Stimulated activated CD4-positive, alpha-beta T cell treated with anti-CD3 and anti-CD28 coated beads, TNF-alpha, amount 100 ng/mL, for 48 hours (primary cell): ENCODE measurements around the gene DCUN1D3.
A peak's percentile ranks its signal among the peaks of the same experiment; 100 is the strongest.
"Not testable (repeated sequence)": the region's sequence is repeated elsewhere in the genome, so short reads cannot be mapped to it uniquely, and the experiment has no call there.

Experiments
- DNase-seq, 3 donors: peaks; one replicate each; pipeline ENCODE4 v3.0.0-alpha.2; 2020; ENCODE audit warnings: low read depth in 3 of 3

The DCUN1D3 gene, protein sequence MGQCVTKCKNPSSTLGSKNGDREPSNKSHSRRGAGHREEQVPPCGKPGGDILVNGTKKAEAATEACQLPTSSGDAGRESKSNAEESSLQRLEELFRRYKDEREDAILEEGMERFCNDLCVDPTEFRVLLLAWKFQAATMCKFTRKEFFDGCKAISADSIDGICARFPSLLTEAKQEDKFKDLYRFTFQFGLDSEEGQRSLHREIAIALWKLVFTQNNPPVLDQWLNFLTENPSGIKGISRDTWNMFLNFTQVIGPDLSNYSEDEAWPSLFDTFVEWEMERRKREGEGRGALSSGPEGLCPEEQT

DNA sequence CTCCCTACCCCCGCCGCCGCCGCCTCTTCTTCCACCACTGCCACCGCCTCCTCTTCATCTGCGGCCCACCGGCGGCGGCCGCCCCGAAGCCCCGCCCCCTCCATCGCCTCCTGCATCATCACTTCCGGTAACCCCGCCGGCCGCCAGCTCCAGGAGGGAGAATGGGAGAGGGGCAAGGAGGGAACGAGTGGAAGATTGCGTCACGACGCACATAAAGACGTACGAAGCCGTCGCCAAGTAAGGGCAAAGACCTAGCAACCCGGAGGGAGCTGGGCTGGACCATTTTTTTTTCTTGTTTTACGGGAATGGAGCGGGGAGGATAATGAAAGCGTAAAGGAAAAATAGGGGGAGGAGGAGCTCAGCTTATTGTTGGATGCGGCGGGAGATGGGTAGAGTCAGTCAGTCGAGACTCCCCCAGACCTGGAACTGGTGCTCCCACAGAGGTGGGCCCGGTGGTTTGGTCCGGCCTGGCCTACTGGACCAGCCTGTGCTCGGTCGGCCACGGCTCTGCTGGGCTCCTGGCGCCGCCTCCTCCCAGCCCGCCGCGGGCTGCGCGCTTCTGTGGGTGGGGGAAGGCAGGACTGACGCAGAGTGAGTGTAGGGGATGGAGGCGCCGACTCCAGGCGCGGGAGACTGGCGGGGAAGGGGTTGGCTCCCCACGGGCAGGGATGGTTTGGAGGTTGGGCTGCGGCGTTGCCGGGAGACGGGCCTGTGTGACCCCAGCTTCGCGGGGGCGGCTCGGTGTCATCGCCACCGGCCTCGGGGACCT is at the start of gene DCUN1D3, which contains the start of gene LYRM1:
TSS of gene DCUN1D3 (minus strand) at position 60 of the 769 bp plus-strand sequence. CDS start 37,820 bp downstream, outside the sequence.
TSS of gene LYRM1 (plus strand) at position 473 of the 769 bp plus-strand sequence. CDS start 14,785 bp downstream, outside the sequence.
- DNase-seq, result peak; percentile 89

DNA sequence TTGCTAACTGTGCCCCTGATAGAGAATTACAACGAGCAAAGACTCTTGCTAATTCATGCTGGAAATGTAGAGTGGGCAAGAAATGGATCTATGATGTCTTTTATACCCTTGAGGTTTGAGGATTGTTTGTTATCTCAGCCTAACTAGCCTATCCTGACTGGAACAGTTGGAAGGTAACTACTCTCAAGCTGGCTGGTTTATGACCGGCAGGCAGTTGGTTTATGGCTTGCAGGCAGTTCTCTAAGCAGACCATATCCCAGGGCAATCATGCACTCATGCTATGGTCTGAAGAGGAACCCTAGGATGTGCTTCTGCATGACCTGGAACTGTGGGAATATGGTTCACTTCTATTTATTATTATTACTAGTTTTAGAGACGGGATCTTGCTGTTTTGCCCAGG is 49.5 kb upstream of the DCUN1D3 start:
- DNase-seq, result no peak

DNA sequence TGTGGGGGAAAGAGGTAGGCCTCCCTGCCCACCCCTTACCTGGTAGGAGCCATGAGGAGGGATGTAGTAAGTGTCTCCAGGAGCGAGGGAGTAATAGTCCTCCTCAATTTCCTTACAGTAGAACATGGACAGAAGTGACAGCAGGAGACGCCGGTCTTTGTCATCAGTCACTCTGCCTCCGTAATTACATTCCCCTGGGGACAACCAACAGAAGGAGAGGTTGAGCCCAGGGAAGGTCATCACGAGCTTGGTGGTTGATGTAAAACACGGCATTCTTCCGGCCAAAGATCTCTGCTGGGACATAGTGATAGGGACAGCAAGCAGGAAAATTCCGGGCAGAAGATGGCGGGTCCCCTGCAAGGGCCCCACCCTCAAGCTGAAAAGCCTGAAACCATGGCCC is 48.3 kb upstream of the DCUN1D3 start:
- no peak for DNase-seq

DNA sequence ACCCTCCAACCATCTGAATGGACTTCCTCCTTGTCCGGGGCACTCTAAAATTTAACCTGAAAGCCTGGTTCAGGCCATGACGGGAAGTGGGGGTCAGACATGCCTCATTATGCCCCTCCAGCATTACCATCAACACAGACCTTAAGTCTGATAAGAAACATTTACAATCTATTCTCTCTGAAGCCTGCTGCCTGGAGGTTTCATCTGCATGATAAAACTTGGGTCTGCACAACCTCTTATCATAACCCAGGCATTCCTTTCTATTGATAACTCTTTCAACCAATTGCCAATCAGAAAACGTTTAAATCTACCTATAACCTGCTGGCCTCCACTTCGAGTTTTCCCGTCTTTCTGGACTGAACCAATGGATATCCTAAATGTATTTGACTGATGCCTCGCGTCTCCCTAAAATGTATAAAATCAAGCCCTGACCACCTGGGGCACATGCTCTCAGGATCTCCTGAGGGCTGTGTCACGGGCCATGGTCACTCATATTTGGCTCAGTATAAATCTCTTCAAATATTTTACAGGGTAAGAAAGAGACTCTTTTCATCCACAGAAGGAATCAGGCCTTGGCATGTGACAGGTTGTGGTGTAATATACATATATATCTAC is 46.0 kb upstream of the DCUN1D3 start:
- no peak for DNase-seq

DNA sequence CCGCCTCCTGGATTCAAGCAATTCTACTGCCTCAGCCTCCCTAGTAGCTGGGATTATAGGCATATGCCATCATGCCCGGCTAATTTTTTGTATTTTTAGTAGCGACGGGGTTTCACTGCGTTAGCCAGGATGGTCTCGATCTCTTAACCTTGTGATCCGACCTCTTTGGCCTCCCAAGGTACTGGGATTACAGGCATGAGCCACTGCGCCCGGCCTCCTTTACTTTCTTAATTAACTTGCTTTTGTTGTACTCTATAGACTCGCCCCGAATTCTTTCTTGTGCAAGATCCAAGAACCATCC is 45.4 kb upstream of the DCUN1D3 start:
- DNase-seq, result not testable (repeated sequence)

DNA sequence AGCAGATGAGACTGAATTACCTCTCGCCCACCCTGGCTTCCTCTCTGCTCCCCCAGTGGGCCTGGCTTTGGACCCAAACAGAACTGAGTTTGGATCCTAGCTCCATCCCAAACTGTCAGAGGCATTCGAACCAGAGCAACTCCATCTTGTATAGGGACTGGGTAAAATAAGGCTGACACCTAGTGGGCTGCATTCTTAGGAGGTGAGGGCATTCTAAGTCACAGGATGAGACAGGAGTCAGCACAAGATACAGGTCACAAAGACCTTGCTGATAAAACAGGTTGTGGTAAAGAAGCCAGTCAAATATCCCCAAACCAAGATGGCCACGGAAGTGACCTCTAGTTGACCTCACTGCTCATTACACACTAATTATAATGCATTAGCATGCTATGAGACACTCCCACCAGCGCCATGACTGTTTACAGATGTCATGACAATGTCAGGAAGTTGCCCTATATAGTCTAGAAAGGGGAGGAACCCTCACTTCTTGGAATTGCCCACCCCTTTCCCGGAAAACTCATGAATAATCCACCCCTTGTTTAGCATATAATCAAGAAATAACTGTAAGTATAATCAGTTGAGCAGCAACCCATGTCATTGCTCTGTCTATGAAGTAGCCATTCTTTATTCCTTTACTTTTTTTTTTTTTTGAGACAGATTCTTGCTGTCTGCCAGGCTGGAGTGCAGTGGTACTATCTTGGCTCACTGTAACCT is 44.9 kb upstream of the DCUN1D3 start:
- peak; percentile 40 to 68 (median 44) for DNase-seq

DNA sequence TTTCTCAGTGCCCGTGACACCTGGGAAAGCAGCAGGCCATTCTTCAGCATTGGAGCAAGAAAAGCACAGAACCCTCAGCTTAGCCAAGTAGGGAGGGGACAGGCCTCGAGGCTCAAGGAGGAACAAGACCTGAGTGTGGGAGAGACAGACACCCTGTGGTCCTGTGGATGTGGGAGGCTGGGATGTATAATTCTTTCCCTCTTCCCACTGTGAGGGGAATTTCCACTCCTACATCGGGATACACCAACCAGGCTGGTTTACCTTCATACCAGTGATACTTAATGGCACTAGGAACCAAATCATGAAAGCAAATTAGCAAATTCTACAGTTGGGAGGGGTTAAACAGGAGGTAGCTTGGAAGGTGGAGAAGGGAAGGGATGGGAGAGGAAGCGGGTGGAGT is 42.1 kb upstream of the DCUN1D3 start:
- DNase-seq, result no peak

DNA sequence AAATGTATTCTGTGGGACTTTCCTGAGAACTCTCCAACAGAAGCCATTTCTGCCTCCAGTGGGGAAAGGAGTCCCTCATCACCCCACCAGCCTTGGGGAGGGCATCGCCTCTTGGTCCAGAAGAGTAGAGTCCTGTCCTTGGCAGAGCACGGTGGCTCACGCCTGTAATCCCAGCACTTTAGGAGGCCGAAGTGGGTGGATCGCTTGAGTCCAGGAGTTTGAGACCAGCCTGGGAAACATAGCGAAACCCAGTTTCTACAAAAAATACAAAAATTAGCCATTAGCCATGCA is 41.4 kb upstream of the DCUN1D3 start:
- DNase-seq, result no peak

DNA sequence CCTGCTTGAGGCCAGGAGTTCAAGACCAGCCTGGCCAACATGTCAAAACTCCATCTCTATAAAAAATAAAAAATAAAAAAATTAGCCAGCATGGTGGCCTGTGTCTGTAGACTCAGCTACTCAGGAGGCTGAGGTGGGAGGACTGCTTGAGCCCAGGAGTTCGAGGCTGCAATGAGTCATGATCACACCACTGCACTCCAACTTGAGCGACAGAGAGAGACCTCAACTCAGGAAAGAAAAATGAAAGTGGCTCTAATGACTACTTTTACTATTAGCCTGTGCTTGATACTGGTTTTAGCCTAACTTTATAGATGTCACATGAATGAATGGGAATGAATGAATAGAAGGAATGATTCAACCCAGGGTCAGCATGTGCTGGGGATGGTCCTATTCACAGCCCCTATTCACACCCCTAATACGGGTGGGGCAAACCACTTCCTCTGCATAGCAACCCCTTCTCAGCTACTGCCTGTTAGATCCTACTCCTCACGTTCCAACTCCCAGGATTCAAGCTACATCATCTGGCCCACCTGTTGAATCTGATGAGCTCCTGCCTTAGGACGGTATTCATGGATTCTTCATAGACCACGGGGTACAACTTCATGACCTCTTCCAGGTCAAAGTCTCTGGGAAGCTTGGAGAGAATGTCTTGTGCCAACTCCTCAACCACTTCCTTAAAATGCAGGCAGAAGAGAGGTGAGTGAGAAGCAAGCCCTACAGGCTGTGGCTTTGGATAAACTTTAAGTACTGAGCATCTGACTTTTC is 40.9 kb upstream of the DCUN1D3 start:
- no peak for DNase-seq

DNA sequence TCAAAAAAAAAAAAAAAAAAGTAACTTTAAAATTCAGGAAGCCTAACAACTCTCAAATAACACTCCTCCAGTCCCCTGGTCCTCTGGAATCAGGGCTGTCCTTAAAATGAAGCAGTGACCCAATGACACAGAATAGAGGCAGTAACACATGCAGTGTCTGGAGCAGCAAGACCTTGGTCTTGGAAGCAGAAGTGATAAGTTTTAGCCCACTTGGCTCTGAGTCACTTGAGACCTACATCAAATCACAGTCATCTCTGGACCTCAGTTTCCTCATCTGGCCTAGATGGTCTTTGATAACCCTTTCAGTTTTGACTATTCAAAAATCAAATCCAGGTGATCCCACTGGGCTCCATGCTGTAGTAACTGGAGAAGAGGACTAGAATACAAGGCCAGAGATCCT is 39.5 kb upstream of the DCUN1D3 start:
- no peak for DNase-seq

DNA sequence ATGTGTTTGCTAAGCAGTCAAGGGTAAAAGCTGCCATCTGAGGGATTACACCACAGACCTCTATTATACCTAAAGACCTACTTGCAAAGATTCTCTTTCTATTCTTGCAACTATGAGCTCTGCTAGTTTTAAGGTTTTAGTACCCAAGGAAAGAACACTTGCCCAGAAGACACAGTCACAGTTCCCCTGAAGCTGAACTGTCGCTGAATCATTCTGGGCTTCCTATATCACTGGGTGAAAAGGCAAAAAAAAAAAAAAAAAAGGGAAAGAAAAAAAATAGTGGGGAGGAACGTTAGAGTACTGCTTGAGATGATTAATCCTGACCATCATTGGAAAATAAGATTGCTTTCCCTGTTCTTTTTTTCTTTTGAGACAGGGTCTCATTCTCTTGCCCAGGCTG is 38.3 kb upstream of the DCUN1D3 start:
- DNase-seq, result no peak

DNA sequence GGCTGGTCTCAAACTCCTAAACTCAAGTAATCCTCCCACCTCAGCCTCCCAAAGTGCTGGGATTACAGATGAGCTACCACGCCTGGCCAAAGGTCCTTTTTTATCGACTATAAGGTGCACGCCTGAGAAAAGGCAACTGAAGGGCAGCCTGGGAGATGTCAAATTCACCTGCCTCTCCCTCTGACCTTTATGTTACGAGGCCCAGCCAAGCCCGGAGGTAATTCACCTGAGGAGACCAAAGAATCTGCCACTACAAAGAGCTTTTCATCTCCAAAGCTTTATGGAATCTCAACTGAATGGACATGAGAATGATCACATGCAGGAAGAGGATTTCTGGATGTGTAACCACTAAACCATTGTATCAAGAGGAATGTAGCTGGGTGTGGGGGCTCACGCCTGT is 37.6 kb upstream of the DCUN1D3 start:
- no peak for DNase-seq

DNA sequence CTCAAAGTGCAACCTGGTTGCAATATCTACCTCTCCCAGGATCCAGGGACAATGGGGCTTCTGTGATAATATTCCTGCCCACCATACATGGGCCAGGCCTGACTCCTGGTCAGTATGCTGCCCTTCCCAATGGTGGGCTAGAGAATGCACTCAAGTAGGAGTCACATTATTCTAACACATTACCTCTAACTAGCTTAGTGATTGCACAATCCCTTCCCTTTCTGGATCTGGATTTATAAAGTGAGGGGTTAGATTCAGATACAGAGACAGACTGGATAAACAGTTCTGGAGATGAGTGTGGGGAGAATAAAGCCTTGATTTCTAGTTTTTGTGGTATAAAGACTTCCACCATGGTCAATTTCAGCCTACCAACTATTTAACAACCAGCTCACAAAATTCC is 33.4 kb upstream of the DCUN1D3 start:
- DNase-seq, result no peak

DNA sequence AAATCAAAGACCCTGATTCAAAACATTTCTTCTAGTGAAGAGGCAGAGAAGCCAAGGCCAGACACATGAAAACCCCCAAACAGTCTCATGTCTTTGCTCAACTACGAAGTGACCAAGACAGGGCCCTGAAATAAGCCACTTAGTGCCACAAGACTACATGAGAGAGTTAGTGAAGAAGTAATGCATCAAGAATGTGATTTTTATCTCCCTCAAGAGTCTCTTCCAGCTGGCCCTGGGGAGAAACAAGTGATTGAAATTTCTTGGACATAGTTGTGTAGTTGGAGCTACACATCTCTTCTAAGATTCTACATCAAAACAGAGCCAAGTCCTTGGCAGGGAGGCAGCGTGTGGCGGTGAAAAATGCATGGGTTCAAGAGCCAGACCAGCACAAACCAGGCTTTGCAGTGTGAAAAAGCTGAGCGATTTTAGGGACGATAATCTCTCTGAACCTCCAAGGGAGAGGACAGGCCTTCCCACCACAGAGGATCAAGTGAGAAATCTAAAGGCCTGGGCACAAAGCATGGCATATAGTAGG is 31.0 kb upstream of the DCUN1D3 start:
- DNase-seq, result no peak

DNA sequence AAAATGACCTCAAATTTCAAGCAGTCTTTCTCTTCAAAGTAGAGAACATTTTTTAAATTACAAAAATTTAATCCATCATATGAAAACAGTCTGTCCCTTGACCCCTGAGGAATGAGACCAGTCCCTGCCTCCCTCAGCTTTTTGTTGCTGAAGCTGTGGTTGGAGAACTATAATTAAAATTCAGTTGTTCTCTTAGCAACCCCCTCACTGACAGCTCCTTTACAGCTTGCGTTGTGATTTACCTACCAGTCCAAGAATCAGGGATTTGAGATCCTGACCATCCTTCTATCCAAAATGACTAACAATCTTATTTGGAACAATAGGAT is 30.2 kb upstream of the DCUN1D3 start:
- DNase-seq, result no peak

DNA sequence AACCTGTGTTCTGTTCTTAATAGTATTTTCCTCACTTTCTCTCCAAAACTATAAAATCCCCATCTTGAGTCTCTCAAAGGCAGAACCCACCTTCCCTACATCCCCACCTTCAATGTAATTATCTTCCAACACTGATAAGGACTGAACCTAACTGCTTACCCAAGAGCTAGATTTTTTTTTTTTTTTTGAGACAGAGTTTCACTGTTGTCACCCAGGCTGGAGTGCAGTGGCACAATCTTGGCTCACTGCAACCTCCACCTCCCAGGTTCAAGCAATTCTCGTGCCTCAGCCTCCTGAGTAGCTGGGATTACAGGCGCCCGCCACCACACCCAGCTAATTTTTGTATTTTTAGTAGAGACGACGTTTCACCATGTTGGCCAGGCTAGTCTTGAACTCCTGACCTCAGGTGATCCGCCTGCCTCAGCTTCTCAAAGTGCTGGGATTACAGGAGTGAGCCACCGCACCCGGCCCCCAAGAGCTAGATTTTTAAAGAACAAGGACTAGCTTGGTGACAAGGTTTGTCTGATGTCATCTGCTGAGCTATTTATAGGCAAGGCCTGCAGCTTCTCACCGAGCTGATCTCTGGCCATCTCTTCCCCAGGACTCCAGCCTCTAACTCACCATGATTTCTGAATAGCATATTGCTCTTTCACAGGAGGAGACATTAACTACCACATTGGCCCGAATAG is 29.7 kb upstream of the DCUN1D3 start:
- DNase-seq, result not testable (repeated sequence)

DNA sequence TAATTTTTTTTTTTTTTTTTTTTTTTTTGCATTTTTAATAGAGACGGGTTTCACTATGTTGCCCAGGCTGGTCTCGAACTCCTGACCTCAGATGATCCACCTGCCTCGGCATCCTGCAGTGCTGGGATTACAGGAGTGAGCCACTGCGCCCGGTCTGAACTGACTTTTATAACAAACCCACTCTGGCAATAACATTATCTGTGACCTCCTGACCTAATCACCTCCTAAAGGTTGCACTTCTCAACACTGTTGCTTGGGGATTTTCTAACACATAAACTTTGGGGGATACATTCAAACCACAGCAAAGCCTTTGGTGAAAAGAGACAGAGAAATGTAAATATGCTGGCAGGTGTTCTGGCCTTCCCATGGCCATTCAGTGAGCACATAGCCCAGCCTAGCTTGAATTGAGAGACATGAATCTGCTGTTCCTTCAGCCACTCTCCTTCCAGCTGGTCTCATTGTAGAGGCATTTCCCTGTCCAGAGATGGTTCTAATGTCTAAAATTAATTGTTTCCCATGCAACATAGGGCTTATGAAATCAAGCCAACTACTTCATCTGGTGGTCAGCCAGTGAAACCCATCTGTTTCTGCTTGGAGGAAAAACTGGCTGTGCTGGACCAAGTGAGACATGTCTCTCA is 28.7 kb upstream of the DCUN1D3 start:
- DNase-seq, result no peak

DNA sequence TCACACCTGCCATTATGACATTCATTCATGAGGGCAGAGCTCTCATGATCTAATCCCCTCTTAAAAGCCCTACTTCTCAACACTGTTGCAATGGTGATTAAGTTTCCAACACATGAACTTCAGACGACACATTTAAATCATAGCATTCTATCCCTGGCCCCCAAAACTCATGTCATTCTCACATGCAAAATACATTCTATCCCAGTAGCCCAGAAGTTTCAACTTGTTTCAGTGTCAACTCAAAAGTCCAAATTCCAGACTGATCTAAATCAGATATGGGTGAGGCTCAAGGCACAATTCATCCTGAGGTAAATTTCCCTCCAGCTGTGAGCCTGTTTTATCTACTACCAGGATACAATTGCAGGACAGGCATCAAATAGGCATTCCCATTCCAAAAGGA is 25.6 kb upstream of the DCUN1D3 start:
- DNase-seq, result no peak

DNA sequence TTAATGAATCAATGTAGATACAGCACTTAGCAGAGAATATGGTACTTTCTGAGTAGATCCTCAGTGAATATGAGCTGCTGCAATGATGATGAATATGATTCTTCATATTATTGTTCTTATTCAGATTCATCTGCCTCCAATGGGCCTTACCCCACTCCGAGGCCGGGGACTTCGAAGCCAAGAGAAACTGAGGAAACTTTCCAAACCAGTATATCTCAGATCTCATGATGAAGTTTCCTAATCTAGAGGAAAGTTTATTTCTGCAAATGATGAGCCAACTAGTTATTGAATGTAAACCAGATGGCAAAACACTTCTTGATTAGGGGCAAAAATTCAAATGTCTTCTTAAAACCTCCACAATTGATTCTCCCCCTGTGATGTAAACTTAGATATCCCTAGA is 23.7 kb upstream of the DCUN1D3 start:
- DNase-seq, result no peak

DNA sequence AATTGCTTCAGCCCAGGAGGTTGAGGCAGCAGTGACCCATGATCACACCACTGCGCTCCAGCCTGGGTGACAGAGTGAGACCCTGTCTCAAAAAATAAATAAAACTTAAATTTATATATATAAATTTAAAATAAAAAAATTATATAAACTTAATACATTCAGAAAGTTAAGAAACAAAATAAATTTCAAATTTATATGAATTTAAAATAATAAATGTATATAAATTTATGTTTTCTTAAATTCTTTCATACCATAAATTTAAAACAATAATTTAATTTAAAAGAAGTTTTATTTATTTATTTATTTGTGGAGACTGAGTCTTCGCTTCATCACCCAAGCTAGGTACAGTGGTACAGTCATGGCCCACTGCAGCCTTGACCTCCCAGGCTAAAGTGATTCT is 20.6 kb upstream of the DCUN1D3 start:
- DNase-seq, result no peak

DNA sequence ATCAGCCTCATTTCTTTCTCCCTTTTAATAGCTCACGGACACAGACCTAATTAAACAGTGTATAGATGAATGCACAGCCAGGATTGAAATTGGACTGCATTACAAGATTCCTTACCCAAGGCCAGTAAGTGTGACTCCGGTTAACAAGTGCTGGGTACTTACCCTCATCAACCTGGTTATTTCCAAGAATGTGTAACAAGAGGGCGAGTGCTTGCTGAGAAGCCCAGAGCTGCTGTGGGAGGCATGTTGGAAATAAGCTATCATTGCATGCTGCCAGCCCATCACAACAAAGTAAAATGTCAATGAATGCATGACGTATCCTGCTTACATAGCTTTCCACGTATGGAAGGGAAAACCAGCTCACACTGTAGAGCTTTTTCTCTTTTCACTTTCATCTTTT is 19.9 kb upstream of the DCUN1D3 start:
- DNase-seq, result no peak
